ENCODE results near the gene FOXP1.

DNA sequence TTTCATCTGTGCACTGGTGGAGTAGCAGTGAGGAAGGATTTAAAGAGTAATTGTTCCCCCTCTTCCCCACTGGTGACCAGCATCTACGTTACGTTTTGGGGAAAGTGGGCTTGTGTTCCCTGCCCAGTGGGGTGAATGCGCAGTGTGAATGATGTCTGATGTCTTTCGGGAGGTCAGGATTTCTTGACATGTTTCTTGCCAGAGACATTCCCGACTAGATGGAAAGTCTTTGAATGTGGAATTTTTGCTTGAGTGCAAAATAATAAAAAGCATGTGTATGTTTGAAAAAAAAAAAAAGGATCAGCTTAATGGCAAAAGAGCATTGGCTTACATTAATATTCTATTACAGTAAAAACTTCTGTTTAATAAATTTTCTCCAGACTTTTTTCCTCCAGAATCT is 632.2 kb downstream of the FOXP1 start:
- TF ChIP-seq SIN3A (IDR thresholded peaks at IDR 0.05; ENCODE audit: borderline replicate concordance, insufficient read depth, low read depth, low read length) (no peak), POLR2AphosphoS5 (IDR thresholded peaks at IDR 0.05; ENCODE audit: low read depth, low read length) (no peak)
- TF ChIP-seq, protein P1, sequence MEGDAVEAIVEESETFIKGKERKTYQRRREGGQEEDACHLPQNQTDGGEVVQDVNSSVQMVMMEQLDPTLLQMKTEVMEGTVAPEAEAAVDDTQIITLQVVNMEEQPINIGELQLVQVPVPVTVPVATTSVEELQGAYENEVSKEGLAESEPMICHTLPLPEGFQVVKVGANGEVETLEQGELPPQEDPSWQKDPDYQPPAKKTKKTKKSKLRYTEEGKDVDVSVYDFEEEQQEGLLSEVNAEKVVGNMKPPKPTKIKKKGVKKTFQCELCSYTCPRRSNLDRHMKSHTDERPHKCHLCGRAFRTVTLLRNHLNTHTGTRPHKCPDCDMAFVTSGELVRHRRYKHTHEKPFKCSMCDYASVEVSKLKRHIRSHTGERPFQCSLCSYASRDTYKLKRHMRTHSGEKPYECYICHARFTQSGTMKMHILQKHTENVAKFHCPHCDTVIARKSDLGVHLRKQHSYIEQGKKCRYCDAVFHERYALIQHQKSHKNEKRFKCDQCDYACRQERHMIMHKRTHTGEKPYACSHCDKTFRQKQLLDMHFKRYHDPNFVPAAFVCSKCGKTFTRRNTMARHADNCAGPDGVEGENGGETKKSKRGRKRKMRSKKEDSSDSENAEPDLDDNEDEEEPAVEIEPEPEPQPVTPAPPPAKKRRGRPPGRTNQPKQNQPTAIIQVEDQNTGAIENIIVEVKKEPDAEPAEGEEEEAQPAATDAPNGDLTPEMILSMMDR (IDR thresholded peaks at IDR 0.05): no peak

All from Panc1 (cell line).